H1 (cell line): ENCODE results near the gene MDFIC2. TPM values are rescaled to one million over a fixed set of nuclear protein-coding genes. Genes with fewer than 3 reads are reported as not detected.

Experiments used
- CTCF ChIA-PET: fragments of 300-600 bp; sonication (Branson Sonifier 250); formaldehyde crosslinking; loops from one replicate; lab custom pipeline; 2021; ENCODE audit not compliant: partially characterized antibody; lab: Charles Lee
- POLR2A ChIA-PET: fragments of 300-600 bp; sonication (Branson Sonifier 250); formaldehyde crosslinking; loops from one replicate; lab custom pipeline; 2021; ENCODE audit warnings: inconsistent platforms; ENCODE audit not compliant: partially characterized antibody; lab: Charles Lee
- DNase-seq, 2 experiments: peaks; one replicate each; pipeline versions ENCODE4 v3.0.0 to v3.0.0-alpha.2; 2010 to 2022; ENCODE audit warnings: low spot score in 2 of 2, low read depth in 1 of 2, mixed read lengths in 1 of 2
- FAIRE-seq: peaks from 2 replicates; lab custom pipeline; 2011; peaks lifted over from hg19 to GRCh38; lab: Jason Lieb, UNC
- H2AFZ ChIP-seq: 2 replicates; pipeline ENCODE4 v1.8.1; 2012; ENCODE audit warnings: low read length, inconsistent platforms
- H2AK5ac ChIP-seq: 2 replicates; pipeline ENCODE4 v1.6.1; 2013; ENCODE audit warnings: low read depth, low read length
- H2BK120ac ChIP-seq: replicated peaks from 2 replicates; pipeline ENCODE3; 2013; ENCODE audit warnings: low read depth, low read length, inconsistent platforms
- H2BK12ac ChIP-seq: 2 replicates; pipeline ENCODE4 v1.6.1; 2013; ENCODE audit warnings: low read depth, low read length
- H2BK15ac ChIP-seq: 2 replicates; pipeline ENCODE4 v1.6.1; 2013; ENCODE audit warnings: low read length
- H2BK20ac ChIP-seq: 2 replicates; pipeline ENCODE4 v1.6.1; 2013; ENCODE audit warnings: low read length
- H2BK5ac ChIP-seq: 2 replicates; pipeline ENCODE4 v1.6.1; 2013; ENCODE audit warnings: low read depth, low read length
- H3K14ac ChIP-seq: 2 replicates; pipeline ENCODE4 v1.6.1; 2013; ENCODE audit warnings: inconsistent platforms; ENCODE audit not compliant: insufficient read length
- H3K18ac ChIP-seq: 2 replicates; pipeline ENCODE4 v1.6.1; 2013; ENCODE audit warnings: low read length; ENCODE audit errors: extremely low read depth
- H3K23ac ChIP-seq: 2 replicates; pipeline ENCODE4 v1.6.1; 2013; ENCODE audit warnings: inconsistent platforms; ENCODE audit not compliant: insufficient read length
- H3K23me2 ChIP-seq: 2 replicates; pipeline ENCODE4 v1.6.1; 2013; ENCODE audit warnings: low read depth, low read length
- H3K27ac ChIP-seq: 2 replicates; pipeline ENCODE4 v1.6.1; 2011; ENCODE audit warnings: low read depth, low read length, inconsistent platforms
- H3K27me3 ChIP-seq, 4 experiments: replicated peaks in 1 of 4; 1 replicate in 1 of 4; 2 replicates in 3 of 4; pipeline versions ENCODE4 v1.6.1 to v1.8.1; 2011 to 2013; ENCODE audit warnings: low read length in 3 of 4, mild to moderate bottlenecking in 3 of 4, inconsistent platforms in 2 of 4, mixed read lengths in 2 of 4, moderate library complexity in 1 of 4; ENCODE audit not compliant: control insufficient read depth in 3 of 4, insufficient read depth in 3 of 4; ENCODE audit errors: extremely low read depth in 1 of 4
- H3K36me3 ChIP-seq, 4 experiments: 2 replicates each; pipeline versions ENCODE4 v1.6.1 to v1.8.1; 2011 to 2013; ENCODE audit warnings: mild to moderate bottlenecking in 4 of 4, low read length in 3 of 4, moderate library complexity in 2 of 4, control low read depth in 1 of 4, inconsistent platforms in 1 of 4; ENCODE audit not compliant: insufficient read depth in 4 of 4, control insufficient read depth in 2 of 4
- H3K4ac ChIP-seq: replicated peaks from 2 replicates; pipeline ENCODE3; 2013; ENCODE audit warnings: low read length, low read depth, mixed read lengths, inconsistent platforms; ENCODE audit not compliant: insufficient read length
- H3K4me1 ChIP-seq, 4 experiments: replicated peaks in 1 of 4; 1 replicate in 1 of 4; 2 replicates in 3 of 4; pipeline versions ENCODE4 v1.6.1 to v1.8.1; 2011 to 2013; ENCODE audit warnings: low read length in 3 of 4, inconsistent platforms in 2 of 4, mixed read lengths in 1 of 4; ENCODE audit not compliant: insufficient read depth in 4 of 4, control insufficient read depth in 3 of 4
- H3K4me2 ChIP-seq, 2 experiments: 2 replicates each; pipeline versions ENCODE4 v1.6.1 to v1.8.1; 2011 to 2013; ENCODE audit warnings: low read depth in 2 of 2, low read length in 2 of 2, control low read depth in 1 of 2, inconsistent platforms in 1 of 2, mild to moderate bottlenecking in 1 of 2; ENCODE audit not compliant: insufficient read depth in 1 of 2
- H3K4me3 ChIP-seq, 4 experiments: fragments of 200-600, 300-600 bp in 1 of 4; sonication (generic), shearing (Covaris generic), sonication (Bioruptor Twin) in 1 of 4; 2 replicates each; pipeline versions ENCODE4 v1.5.1 to v1.8.1; 2011 to 2016; ENCODE audit warnings: low read length in 4 of 4, low read depth in 3 of 4, control low read depth in 2 of 4, inconsistent platforms in 2 of 4, mild to moderate bottlenecking in 2 of 4, mixed read lengths in 1 of 4, moderate library complexity in 1 of 4; ENCODE audit not compliant: insufficient read depth in 2 of 4; ENCODE audit errors: extremely low read depth in 1 of 4
- H3K56ac ChIP-seq: replicated peaks from 2 replicates; pipeline ENCODE3; 2013; ENCODE audit warnings: low read depth, mild to moderate bottlenecking, mixed read lengths, low read length, inconsistent platforms; ENCODE audit not compliant: insufficient read length
- H3K79me1 ChIP-seq: 2 replicates; pipeline ENCODE4 v1.6.1; 2013; ENCODE audit warnings: low read depth, low read length, control low read depth
- H3K79me2 ChIP-seq, 2 experiments: 2 replicates each; pipeline versions ENCODE4 v1.6.1 to v1.8.1; 2012 to 2013; ENCODE audit warnings: low read length in 2 of 2, mild to moderate bottlenecking in 2 of 2, inconsistent platforms in 1 of 2; ENCODE audit not compliant: insufficient read depth in 2 of 2, control insufficient read depth in 1 of 2
- H3K9ac ChIP-seq, 4 experiments: replicated peaks in 1 of 4; 1 replicate in 1 of 4; 2 replicates in 3 of 4; pipeline versions ENCODE4 v1.6.1 to v1.8.1; 2011 to 2013; ENCODE audit warnings: low read depth in 3 of 4, low read length in 3 of 4, control low read depth in 2 of 4, mild to moderate bottlenecking in 2 of 4, moderate library complexity in 2 of 4, inconsistent platforms in 1 of 4; ENCODE audit errors: extremely low read depth in 1 of 4
- H3K9me3 ChIP-seq, 2 experiments: 2 replicates each; pipeline versions ENCODE4 v1.6.1 to v1.8.1; 2012 to 2013; ENCODE audit warnings: mild to moderate bottlenecking in 2 of 2, moderate library complexity in 2 of 2, control low read depth in 1 of 2, inconsistent platforms in 1 of 2, low read depth in 1 of 2, low read length in 1 of 2, mixed read lengths in 1 of 2; ENCODE audit not compliant: insufficient read depth in 2 of 2
- H4K20me1 ChIP-seq, 2 experiments: replicated peaks in 1 of 2; 2 replicates each; pipeline versions ENCODE3 to v1.8.1; 2011 to 2013; ENCODE audit warnings: inconsistent platforms in 2 of 2, low read length in 2 of 2, mild to moderate bottlenecking in 1 of 2; ENCODE audit not compliant: insufficient read depth in 2 of 2, control insufficient read depth in 1 of 2
- H4K5ac ChIP-seq: 2 replicates; pipeline ENCODE4 v1.6.1; 2013; ENCODE audit warnings: low read length, low read depth, mixed read lengths, inconsistent platforms; ENCODE audit not compliant: insufficient read length
- H4K8ac ChIP-seq: 2 replicates; pipeline ENCODE4 v1.8.0; 2013; ENCODE audit warnings: mild to moderate bottlenecking, moderate library complexity, low read length, inconsistent platforms; ENCODE audit not compliant: insufficient read depth; ENCODE audit errors: extremely low read depth
- H4K91ac ChIP-seq: replicated peaks from 2 replicates; pipeline ENCODE3; 2013; ENCODE audit warnings: low read length, mixed read lengths, inconsistent platforms; ENCODE audit not compliant: insufficient read length
- CBX8 ChIP-seq: fragments of 300-800, 300-1000 bp; sonication (generic); IDR thresholded peaks from 2 replicates; pipeline ENCODE4 v1.7.1; 2016; ENCODE audit warnings: low read depth, low read length, borderline replicate concordance
- CTBP2 ChIP-seq: IDR thresholded peaks from 2 replicates; pipeline ENCODE4 v1.7.0; 2011; ENCODE audit warnings: borderline replicate concordance, mild to moderate bottlenecking, moderate library complexity, mixed read lengths, low read length; ENCODE audit not compliant: insufficient read depth, insufficient read length
- EP300 ChIP-seq, 2 experiments: IDR thresholded peaks; 1 replicate in 1 of 2; 2 replicates in 1 of 2; pipeline ENCODE4 v1.6.1; 2011 to 2012; ENCODE audit warnings: low read depth in 2 of 2, low read length in 2 of 2, mild to moderate bottlenecking in 2 of 2, borderline replicate concordance in 1 of 2, inconsistent platforms in 1 of 2, moderate library complexity in 1 of 2
- HDAC2 ChIP-seq, 2 experiments: fragments of 300-600 bp in 1 of 2; sonication (generic) in 1 of 2; IDR thresholded peaks; 2 replicates each; pipeline ENCODE4 v1.6.1; 2011 to 2012; ENCODE audit warnings: low read depth in 2 of 2, low read length in 2 of 2, mild to moderate bottlenecking in 2 of 2, moderate library complexity in 2 of 2, borderline replicate concordance in 1 of 2, inconsistent platforms in 1 of 2
- JUN ChIP-seq: IDR thresholded peaks from 2 replicates; pipeline ENCODE4 v1.6.1; 2011; ENCODE audit warnings: low read depth, mild to moderate bottlenecking, improper control_type of control experiment, low read length
- NANOG ChIP-seq: IDR thresholded peaks from 2 replicates; pipeline ENCODE4 v1.6.1; 2011; ENCODE audit warnings: low read length, low read depth, mild to moderate bottlenecking, inconsistent platforms; ENCODE audit not compliant: insufficient read depth, poor library complexity, severe bottlenecking
- RXRA ChIP-seq: IDR thresholded peaks from 2 replicates; pipeline ENCODE4 v1.6.1; 2011; ENCODE audit warnings: low read depth, mild to moderate bottlenecking, low read length, moderate library complexity; ENCODE audit not compliant: insufficient read depth
- SIN3A ChIP-seq, 2 experiments: IDR thresholded peaks in 1 of 2; conservative IDR thresholded peaks in 1 of 2; 2 replicates each; pipeline ENCODE4 v1.6.1; 2011 to 2012; ENCODE audit warnings: low read length in 2 of 2, improper control_type of control experiment in 1 of 2, low read depth in 1 of 2, mild to moderate bottlenecking in 1 of 2
- SP2 ChIP-seq: IDR thresholded peaks from 2 replicates; pipeline ENCODE4 v1.6.1; 2012; ENCODE audit warnings: mild to moderate bottlenecking, low read length, inconsistent platforms
- TBP ChIP-seq: IDR thresholded peaks from 2 replicates; pipeline ENCODE4 v1.6.1; 2011; ENCODE audit warnings: low read depth, low read length, improper control_type of control experiment
- WGBS, 2 experiments: shearing (Covaris generic) in 1 of 2; methylation state at CpG; one replicate each; pipeline versions ENCODE4 v1.1.6 to v1.1.7; 2013 to 2015; ENCODE audit warnings: low lambda C conversion rate in 2 of 2, mixed read lengths in 2 of 2, inconsistent platforms in 1 of 2, low coverage in 1 of 2, missing lambda C conversion rate in 1 of 2; ENCODE audit not compliant: insufficient replicate concordance in 2 of 2, insufficient coverage in 1 of 2, insufficient read length in 1 of 2; ENCODE audit errors: extremely low coverage in 1 of 2, missing lambda C conversion rate in 1 of 2; 5-methylcytosine and 5-hydroxymethylcytosine counted together
- polyA plus RNA-seq, 7 experiments: library from polyadenylated mRNA; depleted of rRNA in 3 of 7; stranded (reverse) in 5 of 7; unstranded in 2 of 7; fragments of >200 nt in 5 of 7; fragments of 200-250 nt in 2 of 7; gene quantifications; 1 replicate in 5 of 7; 2 replicates in 1 of 7; 4 replicates in 1 of 7; pipeline versions ENCODE4 v1.2.1 to v1.2.3, GENCODE V29; 2011 to 2013; ENCODE audit warnings: missing spikeins in 2 of 7, mixed read lengths in 2 of 7
- total RNA-seq: library from RNA; stranded (reverse); fragmentation: NEBNext Ultra II Directional; extraction: Animal tissue kit (Norgen Biotek cat#: 25700); gene quantifications from 2 replicates; pipeline ENCODE4 v1.2.1, GENCODE V29; 2021
- TF ChIP-seq, protein P1 (sequence below): IDR thresholded peaks from 2 replicates; pipeline ENCODE4 v1.6.1; 2012; ENCODE audit warnings: inconsistent platforms
- TF ChIP-seq, protein P2 (sequence below): IDR thresholded peaks from 2 replicates; pipeline ENCODE4 v1.6.1; 2011; ENCODE audit warnings: low read length, improper control_type of control experiment

The MDFIC2 gene
- total and polyA plus RNA-seq, 2 of the 8 experiments (the other 6 are each of a cell fraction or from before 2014, with no cell fraction given), result not detected

DNA sequence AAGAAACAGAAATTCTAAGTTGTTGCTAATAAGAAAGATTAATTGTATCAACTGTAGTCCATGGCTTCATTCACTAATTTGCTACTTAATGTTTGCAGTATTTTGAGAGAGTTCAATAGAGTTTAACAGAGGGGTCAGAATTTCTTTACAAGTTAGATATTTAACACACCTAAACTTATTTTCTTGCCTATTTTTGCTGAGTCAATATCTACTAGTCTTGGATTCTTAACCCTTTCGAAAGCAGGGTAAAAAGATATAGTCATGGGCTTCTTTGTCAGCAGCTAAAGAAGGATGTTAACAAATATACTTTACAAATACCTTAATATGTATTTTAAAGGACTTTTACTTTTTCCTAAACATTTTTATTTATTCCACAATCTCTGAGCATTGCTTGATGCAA is 155.6 kb downstream of the MDFIC2 start:
- CTCF ChIA-PET, result interaction anchor here (0.9 to 1.1 kb wide), 2 partner anchors 12 to 36 kb away, joined by 4 read pairs; no protein-coding TSS in a partner anchor
- FAIRE-seq, result no peak
- 91% methylated on average over 1 of the region's 1 CpG; no CpG with 5 or more reads in 1 of the 2 experiments for WGBS, 2 experiments
- TF ChIP-seq, protein P1, sequence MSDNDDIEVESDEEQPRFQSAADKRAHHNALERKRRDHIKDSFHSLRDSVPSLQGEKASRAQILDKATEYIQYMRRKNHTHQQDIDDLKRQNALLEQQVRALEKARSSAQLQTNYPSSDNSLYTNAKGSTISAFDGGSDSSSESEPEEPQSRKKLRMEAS, result no peak
- TF ChIP-seq EP300 (IDR thresholded peaks at IDR 0.05; ENCODE audit: borderline replicate concordance in 1 of 2, low read depth in 2 of 2, low read length in 2 of 2) (no peak), RXRA (no peak), CTBP2 (no peak), SIN3A (conservative IDR thresholded peaks at IDR 0.05 in 1 of 2, IDR thresholded peaks at IDR 0.05 in 1 of 2; ENCODE audit: low read depth in 1 of 2, low read length in 2 of 2) (no peak), SP2 (no peak), JUN (no peak), CBX8 (no peak), TBP (no peak), NANOG (no peak), HDAC2 (IDR thresholded peaks at IDR 0.05; ENCODE audit: borderline replicate concordance in 1 of 2, low read depth in 2 of 2, low read length in 2 of 2) (no peak)
- TF ChIP-seq, protein P2, sequence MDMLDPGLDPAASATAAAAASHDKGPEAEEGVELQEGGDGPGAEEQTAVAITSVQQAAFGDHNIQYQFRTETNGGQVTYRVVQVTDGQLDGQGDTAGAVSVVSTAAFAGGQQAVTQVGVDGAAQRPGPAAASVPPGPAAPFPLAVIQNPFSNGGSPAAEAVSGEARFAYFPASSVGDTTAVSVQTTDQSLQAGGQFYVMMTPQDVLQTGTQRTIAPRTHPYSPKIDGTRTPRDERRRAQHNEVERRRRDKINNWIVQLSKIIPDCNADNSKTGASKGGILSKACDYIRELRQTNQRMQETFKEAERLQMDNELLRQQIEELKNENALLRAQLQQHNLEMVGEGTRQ, result no peak

More for the DNA sequence above, 155.6 kb downstream of the MDFIC2 start:
- Histone ChIP-seq H3K18ac (no peak overlapping the region), H2BK120ac (no peak overlapping the region), H3K79me1 (no peaks in the 10 kb centered on the region), H3K27me3 (no peaks in the 10 kb centered on the region), H2BK15ac (no peak overlapping the region), H2AFZ (no peak overlapping the region), H2BK12ac (no peak overlapping the region), H4K8ac (no peak overlapping the region), H3K4ac (no peak overlapping the region), H3K9me3 (no peaks in the 10 kb centered on the region), H3K4me2 (no peak overlapping the region), H3K23ac (no peak overlapping the region), H3K4me3 (no peak overlapping the region), H3K79me2 (no peaks in the 10 kb centered on the region), H4K5ac (no peak overlapping the region), H3K4me1 (no peaks in the 10 kb centered on the region), H2AK5ac (no peak overlapping the region), H3K14ac (no peak overlapping the region), H3K9ac (no peak overlapping the region), H2BK20ac (no peak overlapping the region), H3K27ac (no peak overlapping the region), H4K20me1 (no peaks in the 10 kb centered on the region), H3K36me3 (no peaks in the 10 kb centered on the region), H2BK5ac (no peak overlapping the region), H3K56ac (no peak overlapping the region), H4K91ac (no peak overlapping the region), H3K23me2 (no peaks in the 10 kb centered on the region)
- POLR2A ChIA-PET, result no interaction called here
- DNase-seq, result no peak
